Pancreas (tissue), 10 donors: ENCODE data around the gene CDK6. TPM values are rescaled to one million over a fixed set of nuclear protein-coding genes. Genes with fewer than 3 reads are reported as not detected.

Experiments used
- ATAC-seq, 4 donors: fragments of 200-7000 bp; cut with Tn5 transposase; one replicate each; pipeline versions ENCODE4 v1.8.0 to v1.9.1; 2020; ENCODE audit warnings: mild to moderate bottlenecking in 4 of 4, moderate library complexity in 4 of 4
- DNase-seq, 6 donors: peaks; one replicate each; pipeline ENCODE4 v3.0.0-alpha.2; 2020
- FAIRE-seq: peaks from 2 replicates; lab custom pipeline; 2012; peaks lifted over from hg19 to GRCh38; lab: Jason Lieb, UNC
- H3K27ac ChIP-seq, 4 donors: fragments of 200-600 bp; sonication (generic); 1 replicate in 3 of 4; 2 replicates in 1 of 4; pipeline versions ENCODE4 v1.5.0 to v1.8.0; 2020
- H3K27me3 ChIP-seq, 4 donors: fragments of 200-600 bp; one replicate each; pipeline ENCODE4 v1.8.0; 2021
- H3K36me3 ChIP-seq, 3 donors: fragments of 200-600 bp; sonication (generic) in 1 of 3; one replicate each; pipeline versions ENCODE4 v1.5.0 to v1.8.0; 2020 to 2021
- H3K4me1 ChIP-seq, 3 donors: fragments of 200-600 bp; one replicate each; pipeline ENCODE4 v1.8.0; 2021
- H3K4me3 ChIP-seq, 4 donors: fragments of 200-600 bp; sonication (generic) in 2 of 4; one replicate each; pipeline versions ENCODE4 v1.5.0 to v1.8.0; 2020 to 2021
- H3K9me3 ChIP-seq, 4 donors: fragments of 200-600 bp; one replicate each; pipeline ENCODE4 v1.8.0; 2021
- WGBS, 2 donors: extraction: QIAGEN DNeasy Blood & Tissue Kit; methylation state at CpG; one replicate each; pipeline ENCODE4 v1.1.7; 2013; 5-methylcytosine and 5-hydroxymethylcytosine counted together
- intact Hi-C, 3 donors: fragments of 100-400 bp; cut with DNase I; formaldehyde crosslinking; loops; one replicate each; pipeline versions ENCODE4 v1.11.1 to v1.14.2; 2022
- polyA plus RNA-seq, 2 donors: library from polyadenylated mRNA; stranded (reverse); fragments of 200-250 nt; gene quantifications; one replicate each; pipeline ENCODE4 v1.2.3, GENCODE V29; 2013
- total RNA-seq, 6 donors: library from RNA; stranded (reverse); fragmentation: NEBNext Ultra II Directional in 4 of 6; extraction: Animal tissue kit (Norgen Biotek cat#: 25700) in 4 of 6; gene quantifications; one replicate each; pipeline versions ENCODE4 v1.2.1 to v1.2.4, GENCODE V29; 2021 to 2023
- TF ChIP-seq, protein P1 (sequence below), 4 donors: fragments of 200-600 bp; sonication (generic) in 3 of 4; IDR thresholded peaks; one replicate each; pipeline versions ENCODE4 v1.5.0 to v1.8.0; 2021; ENCODE audit warnings: antibody characterized with exemption in 4 of 4
- donor health status: healthy with polysubstance abuse.
- donor health status: DM: no; HTN: no; CAD: no; lungs with moderate emphysema.
- donor health status: DM: no; HTN: no; CAD: no.
- donor health status: control.
- donor health status: control.
- donor health status: Bipolar disorder and iron deficiency.
- donor health status: DM: yes; HTN: yes; CAD: no.
- donor health status: DM: no; HTN: no; CAD: no.
- donor health status: DM: no; HTN: no; CAD: no.
- donor health status: DM: yes; HTN: yes; CAD: no.

The CDK6 gene
- total and polyA plus RNA-seq, 8 donors = 2.4 to 33.4 (median 18.7) TPM

DNA sequence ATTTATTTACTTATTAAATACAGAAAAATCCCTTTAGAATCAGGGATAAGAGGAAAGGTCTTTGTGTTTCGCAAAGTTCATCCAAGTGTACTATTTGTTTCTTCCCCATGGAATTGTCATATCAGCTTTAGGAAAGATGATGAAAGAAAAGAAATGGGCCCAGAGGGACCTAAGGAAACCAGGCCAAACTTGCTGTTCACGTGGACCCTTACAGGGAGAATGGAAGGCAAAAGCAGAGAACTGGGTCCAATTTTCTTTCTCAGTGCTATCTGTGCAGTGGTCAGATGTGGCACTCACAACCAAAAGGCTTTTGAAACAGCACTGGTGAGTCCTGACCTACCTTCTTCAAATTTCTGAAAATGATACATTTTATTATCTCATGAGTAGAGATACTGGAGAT is 192.6 kb downstream of the CDK6 start:
- no peak for FAIRE-seq
- no peak for DNase-seq
- WGBS, 2 donors = 90 to 92% methylated on average over 2 of the region's 2 CpGs

DNA sequence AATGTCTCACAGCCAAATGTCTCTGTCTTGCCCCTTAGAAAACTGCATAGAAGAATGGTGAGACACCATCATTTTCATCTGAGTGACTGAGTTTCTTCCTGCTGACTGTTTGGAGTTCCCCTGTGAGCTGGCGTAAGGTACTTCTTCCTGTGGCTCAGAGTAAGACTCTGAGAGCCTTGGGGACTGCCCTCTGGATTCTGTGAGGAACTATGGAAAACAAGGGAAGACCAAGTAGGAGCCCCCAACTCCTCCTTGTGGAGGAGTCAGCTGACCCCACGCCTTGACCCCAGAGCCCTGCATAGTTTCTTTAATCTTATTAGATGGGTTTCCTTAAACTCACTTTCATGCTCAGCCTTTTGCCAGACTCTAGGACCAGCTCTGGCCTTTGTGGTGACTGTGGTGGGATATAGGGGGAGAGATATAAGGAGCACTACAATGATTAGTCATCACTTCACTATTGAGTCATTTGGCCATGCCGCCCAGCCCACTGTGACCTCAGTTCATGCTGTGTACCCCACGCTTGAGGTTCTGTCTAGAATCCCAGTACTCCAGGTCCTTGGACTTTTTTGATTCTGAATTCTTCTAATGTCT is 194.4 kb downstream of the CDK6 start:
- H3K9me3 ChIP-seq = no peaks in the 10 kb centered on the region
- ATAC-seq (peak in 1 of 4 donors; percentile 57), DNase-seq (no peak), FAIRE-seq (no peak)
- no peaks in the 10 kb centered on the region for H3K4me1 ChIP-seq
- H3K27me3 ChIP-seq = no peaks in the 10 kb centered on the region
- WGBS, 2 donors = 89 to 97% methylated on average over 4 of the region's 4 CpGs
- H3K36me3 ChIP-seq = no peaks in the 10 kb centered on the region
- intact Hi-C loops = no loop called here
- TF ChIP-seq, protein P1, sequence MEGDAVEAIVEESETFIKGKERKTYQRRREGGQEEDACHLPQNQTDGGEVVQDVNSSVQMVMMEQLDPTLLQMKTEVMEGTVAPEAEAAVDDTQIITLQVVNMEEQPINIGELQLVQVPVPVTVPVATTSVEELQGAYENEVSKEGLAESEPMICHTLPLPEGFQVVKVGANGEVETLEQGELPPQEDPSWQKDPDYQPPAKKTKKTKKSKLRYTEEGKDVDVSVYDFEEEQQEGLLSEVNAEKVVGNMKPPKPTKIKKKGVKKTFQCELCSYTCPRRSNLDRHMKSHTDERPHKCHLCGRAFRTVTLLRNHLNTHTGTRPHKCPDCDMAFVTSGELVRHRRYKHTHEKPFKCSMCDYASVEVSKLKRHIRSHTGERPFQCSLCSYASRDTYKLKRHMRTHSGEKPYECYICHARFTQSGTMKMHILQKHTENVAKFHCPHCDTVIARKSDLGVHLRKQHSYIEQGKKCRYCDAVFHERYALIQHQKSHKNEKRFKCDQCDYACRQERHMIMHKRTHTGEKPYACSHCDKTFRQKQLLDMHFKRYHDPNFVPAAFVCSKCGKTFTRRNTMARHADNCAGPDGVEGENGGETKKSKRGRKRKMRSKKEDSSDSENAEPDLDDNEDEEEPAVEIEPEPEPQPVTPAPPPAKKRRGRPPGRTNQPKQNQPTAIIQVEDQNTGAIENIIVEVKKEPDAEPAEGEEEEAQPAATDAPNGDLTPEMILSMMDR (IDR thresholded peaks at IDR 0.05) = no peak
- no peak overlapping the region for H3K4me3 ChIP-seq
- no peak overlapping the region for H3K27ac ChIP-seq

More for the DNA sequence above, 192.6 kb downstream of the CDK6 start:
- H3K36me3 ChIP-seq = no peaks in the 10 kb centered on the region
- intact Hi-C loops = no loop called here
- no peaks in the 10 kb centered on the region for H3K4me1 ChIP-seq
- peak in 1 of 4 donors; percentile 23 for ATAC-seq
- TF ChIP-seq, protein P1 (IDR thresholded peaks at IDR 0.05) = no peak
- H3K27ac ChIP-seq = no peak overlapping the region
- no peaks in the 10 kb centered on the region for H3K9me3 ChIP-seq
- no peak overlapping the region for H3K4me3 ChIP-seq
- no peaks in the 10 kb centered on the region for H3K27me3 ChIP-seq

DNA sequence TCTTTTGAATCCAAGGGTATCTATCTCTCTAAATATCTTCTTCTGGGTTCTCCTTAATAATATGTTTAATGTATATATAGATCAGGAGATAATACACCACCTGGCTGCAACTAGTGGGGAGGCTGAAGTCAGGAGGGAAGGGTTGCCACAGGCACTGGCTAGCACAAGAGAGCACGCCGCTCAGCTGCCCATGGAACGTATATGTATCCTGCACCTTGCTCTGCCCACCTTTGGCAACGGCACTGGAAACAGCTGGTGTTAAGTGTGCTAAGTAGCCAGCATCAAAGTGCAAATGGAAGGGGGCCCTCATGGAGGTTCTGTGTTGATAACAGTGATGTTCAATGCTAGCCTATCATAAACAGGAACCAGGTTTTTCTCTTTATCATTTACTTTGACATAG is 196.4 kb downstream of the CDK6 start:
- 92 to 96% methylated on average over 4 of the region's 4 CpGs for WGBS, 2 donors
- DNase-seq (no peak), FAIRE-seq (no peak), ATAC-seq (no peak)
- no peaks in the 10 kb centered on the region for H3K27me3 ChIP-seq
- H3K36me3 ChIP-seq = no peaks in the 10 kb centered on the region
- no peak overlapping the region for H3K27ac ChIP-seq
- intact Hi-C loops = no loop called here
- no peak overlapping the region for H3K4me3 ChIP-seq
- TF ChIP-seq, protein P1 (IDR thresholded peaks at IDR 0.05) = no peak
- peaks cover 0 to 15% (median 0%) of the 10 kb centered on the region in 3 donors for H3K4me1 ChIP-seq
- no peaks in the 10 kb centered on the region for H3K9me3 ChIP-seq

DNA sequence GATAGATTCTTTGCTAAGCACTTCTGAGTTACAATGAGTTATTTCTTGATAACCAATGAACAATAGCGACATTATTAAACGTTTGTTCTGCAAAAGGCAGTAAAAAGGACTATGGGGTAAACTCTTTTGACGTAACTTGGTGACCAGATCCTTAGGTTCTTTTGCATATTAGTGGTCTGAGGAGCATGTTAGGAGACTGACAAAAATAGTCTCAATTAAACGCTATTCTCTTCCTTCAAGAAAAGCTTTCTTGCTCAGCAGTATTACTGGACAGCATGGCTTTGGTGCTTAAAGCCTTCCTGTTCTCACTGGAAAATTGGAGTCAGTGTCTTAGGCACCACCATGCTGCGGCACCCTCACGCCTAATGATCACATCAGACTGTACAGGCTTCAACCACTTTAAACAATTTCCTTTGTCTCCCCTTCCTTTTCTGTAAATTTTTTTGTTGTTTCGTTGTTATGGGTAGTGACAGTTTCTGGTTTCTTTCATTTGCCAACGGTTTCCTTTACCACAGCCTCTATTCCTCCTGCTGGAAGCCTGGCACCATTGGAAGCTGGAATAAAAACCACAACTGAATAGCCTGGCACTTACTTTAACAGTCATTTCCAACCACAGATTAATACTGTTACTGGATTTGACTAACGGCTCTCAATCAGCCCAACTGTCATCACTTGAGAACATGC is 197.0 kb downstream of the CDK6 start:
- Histone ChIP-seq H3K9me3 (no peaks in the 10 kb centered on the region), H3K4me3 (no peak overlapping the region), H3K36me3 (no peaks in the 10 kb centered on the region), H3K27ac (no peak overlapping the region), H3K4me1 (peaks cover 0 to 21% (median 0%) of the 10 kb centered on the region in 3 donors), H3K27me3 (no peaks in the 10 kb centered on the region)
- TF ChIP-seq, protein P1 (IDR thresholded peaks at IDR 0.05) = no peak
- intact Hi-C loops = no loop called here
- ATAC-seq (no peak), FAIRE-seq (no peak), DNase-seq (no peak)
- WGBS, 2 donors = 85 to 89% methylated on average over 9 of the region's 9 CpGs

DNA sequence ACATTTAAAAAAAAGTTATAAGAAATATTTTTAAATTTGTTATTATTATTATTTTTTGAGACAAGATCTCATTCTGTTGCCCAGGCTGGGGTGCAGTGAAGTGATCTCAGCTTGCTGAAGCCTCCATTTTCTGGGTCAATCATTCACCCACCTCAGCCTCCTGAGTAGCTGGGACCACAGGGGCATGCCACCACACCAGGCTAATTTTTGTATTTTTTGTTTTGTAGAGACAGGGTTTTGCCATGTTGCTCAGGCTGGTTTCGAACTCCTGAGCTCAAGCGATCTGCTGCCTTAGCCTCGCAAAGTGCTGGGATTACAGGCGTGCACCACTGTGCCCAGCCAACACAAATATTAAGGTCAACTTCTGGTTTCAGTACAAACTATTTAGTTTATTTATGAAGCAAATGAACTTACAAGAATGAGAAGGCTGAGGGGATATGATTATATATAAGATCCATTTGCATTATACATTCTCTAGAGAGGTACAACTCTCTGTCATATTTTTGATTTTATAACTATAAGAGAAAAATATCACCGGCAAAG is 200.3 kb downstream of the CDK6 start:
- Histone ChIP-seq H3K4me3 (no peak overlapping the region), H3K4me1 (peaks cover 0 to 42% (median 11%) of the 10 kb centered on the region in 3 donors), H3K36me3 (no peaks in the 10 kb centered on the region), H3K27ac (no peak overlapping the region), H3K9me3 (no peaks in the 10 kb centered on the region), H3K27me3 (no peaks in the 10 kb centered on the region)
- DNase-seq = no peak
- TF ChIP-seq, protein P1 (IDR thresholded peaks at IDR 0.05) = no peak
- no peak for ATAC-seq
- no peak for FAIRE-seq
- intact Hi-C loops = no loop called here
- WGBS, 2 donors = 96 to 97% methylated on average over 5 of the region's 5 CpGs
